Liver (tissue), 3 donors: Measurements from ENCODE around the gene ATXN1.

Experiments used
- EGR1 ChIP-seq, 2 donors: IDR thresholded peaks; 2 replicates each; pipeline ENCODE4 v1.6.1; 2016 to 2018; ENCODE audit warnings: antibody characterized with exemption in 2 of 2, low read depth in 2 of 2
- GABPA ChIP-seq, 2 donors: IDR thresholded peaks in 1 of 2; conservative IDR thresholded peaks in 1 of 2; 2 replicates each; pipeline ENCODE4 v1.6.1; 2016; ENCODE audit warnings: antibody characterized with exemption in 2 of 2, mild to moderate bottlenecking in 1 of 2, moderate library complexity in 1 of 2
- JUND ChIP-seq, 2 donors: IDR thresholded peaks; 2 replicates each; pipeline ENCODE4 v1.6.1; 2016; ENCODE audit warnings: antibody characterized with exemption in 2 of 2
- RAD21 ChIP-seq, 2 donors: IDR thresholded peaks; 2 replicates each; pipeline ENCODE4 v1.6.1; 2016; ENCODE audit warnings: antibody characterized with exemption in 2 of 2, mild to moderate bottlenecking in 2 of 2
- SP1 ChIP-seq: IDR thresholded peaks from 2 replicates; pipeline ENCODE4 v1.6.1; 2018; ENCODE audit warnings: antibody characterized with exemption, mild to moderate bottlenecking
- TAF1 ChIP-seq: conservative IDR thresholded peaks from 2 replicates; pipeline ENCODE4 v1.6.1; 2016; ENCODE audit warnings: antibody characterized with exemption, mild to moderate bottlenecking
- YY1 ChIP-seq: IDR thresholded peaks from 2 replicates; pipeline ENCODE4 v1.6.1; 2016; ENCODE audit warnings: antibody characterized with exemption, mild to moderate bottlenecking
- TF ChIP-seq, protein P1 (sequence below): fragments of 150-350 bp; IDR thresholded peaks from 2 replicates; pipeline ENCODE4 v1.5.1; 2017; ENCODE audit warnings: improper control_type of control experiment, low read depth, low read length; ENCODE audit not compliant: missing input control
- TF ChIP-seq, protein P2 (sequence below): IDR thresholded peaks from 2 replicates; pipeline ENCODE4 v1.6.1; 2016; ENCODE audit warnings: antibody characterized with exemption
- TF ChIP-seq, protein P3 (sequence below): IDR thresholded peaks from 2 replicates; pipeline ENCODE4 v1.6.1; 2016; ENCODE audit warnings: antibody characterized with exemption
- TF ChIP-seq, protein P4 (sequence below): IDR thresholded peaks from 2 replicates; pipeline ENCODE4 v1.6.1; 2016; ENCODE audit warnings: antibody characterized with exemption
- TF ChIP-seq, protein P5 (sequence below): IDR thresholded peaks from 2 replicates; pipeline ENCODE4 v1.6.1; 2016; ENCODE audit warnings: antibody characterized with exemption, mild to moderate bottlenecking
- donor health status: healthy.
- donor health status: healthy.

DNA sequence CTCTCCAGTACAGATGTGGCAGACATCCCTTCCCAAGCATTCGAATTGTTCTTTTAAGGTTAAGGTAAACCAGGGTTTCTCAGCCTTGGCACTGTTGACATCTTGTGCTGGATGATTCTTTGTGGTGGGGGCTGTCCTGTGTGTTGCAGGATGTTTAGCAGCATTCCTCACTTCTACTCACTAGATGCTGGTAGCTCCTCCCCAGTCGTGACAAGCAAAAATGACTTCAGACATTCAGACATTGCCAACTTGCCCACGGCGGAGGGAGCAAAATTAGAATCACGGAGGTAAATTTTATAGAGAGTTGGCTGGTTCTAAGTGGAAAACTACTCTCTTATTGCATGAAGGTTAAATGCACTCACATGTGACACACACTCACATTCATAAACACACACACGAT lies 334.1 kb downstream of the ATXN1 start:
- TF ChIP-seq RAD21 (IDR thresholded peaks at IDR 0.05) (no peak), EGR1 (IDR thresholded peaks at IDR 0.05; ENCODE audit: low read depth in 2 of 2) (no peak), JUND (IDR thresholded peaks at IDR 0.05) (no peak), YY1 (no peak), TAF1 (no peak), SP1 (no peak), GABPA (IDR thresholded peaks at IDR 0.05 in 1 of 2, conservative IDR thresholded peaks at IDR 0.05 in 1 of 2) (no peak)
- TF ChIP-seq, protein P1, sequence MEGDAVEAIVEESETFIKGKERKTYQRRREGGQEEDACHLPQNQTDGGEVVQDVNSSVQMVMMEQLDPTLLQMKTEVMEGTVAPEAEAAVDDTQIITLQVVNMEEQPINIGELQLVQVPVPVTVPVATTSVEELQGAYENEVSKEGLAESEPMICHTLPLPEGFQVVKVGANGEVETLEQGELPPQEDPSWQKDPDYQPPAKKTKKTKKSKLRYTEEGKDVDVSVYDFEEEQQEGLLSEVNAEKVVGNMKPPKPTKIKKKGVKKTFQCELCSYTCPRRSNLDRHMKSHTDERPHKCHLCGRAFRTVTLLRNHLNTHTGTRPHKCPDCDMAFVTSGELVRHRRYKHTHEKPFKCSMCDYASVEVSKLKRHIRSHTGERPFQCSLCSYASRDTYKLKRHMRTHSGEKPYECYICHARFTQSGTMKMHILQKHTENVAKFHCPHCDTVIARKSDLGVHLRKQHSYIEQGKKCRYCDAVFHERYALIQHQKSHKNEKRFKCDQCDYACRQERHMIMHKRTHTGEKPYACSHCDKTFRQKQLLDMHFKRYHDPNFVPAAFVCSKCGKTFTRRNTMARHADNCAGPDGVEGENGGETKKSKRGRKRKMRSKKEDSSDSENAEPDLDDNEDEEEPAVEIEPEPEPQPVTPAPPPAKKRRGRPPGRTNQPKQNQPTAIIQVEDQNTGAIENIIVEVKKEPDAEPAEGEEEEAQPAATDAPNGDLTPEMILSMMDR: no peak
- TF ChIP-seq, protein P2, sequence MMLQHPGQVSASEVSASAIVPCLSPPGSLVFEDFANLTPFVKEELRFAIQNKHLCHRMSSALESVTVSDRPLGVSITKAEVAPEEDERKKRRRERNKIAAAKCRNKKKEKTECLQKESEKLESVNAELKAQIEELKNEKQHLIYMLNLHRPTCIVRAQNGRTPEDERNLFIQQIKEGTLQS: no peak
- TF ChIP-seq, protein P3, sequence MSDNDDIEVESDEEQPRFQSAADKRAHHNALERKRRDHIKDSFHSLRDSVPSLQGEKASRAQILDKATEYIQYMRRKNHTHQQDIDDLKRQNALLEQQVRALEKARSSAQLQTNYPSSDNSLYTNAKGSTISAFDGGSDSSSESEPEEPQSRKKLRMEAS: no peak
- TF ChIP-seq, protein P4, sequence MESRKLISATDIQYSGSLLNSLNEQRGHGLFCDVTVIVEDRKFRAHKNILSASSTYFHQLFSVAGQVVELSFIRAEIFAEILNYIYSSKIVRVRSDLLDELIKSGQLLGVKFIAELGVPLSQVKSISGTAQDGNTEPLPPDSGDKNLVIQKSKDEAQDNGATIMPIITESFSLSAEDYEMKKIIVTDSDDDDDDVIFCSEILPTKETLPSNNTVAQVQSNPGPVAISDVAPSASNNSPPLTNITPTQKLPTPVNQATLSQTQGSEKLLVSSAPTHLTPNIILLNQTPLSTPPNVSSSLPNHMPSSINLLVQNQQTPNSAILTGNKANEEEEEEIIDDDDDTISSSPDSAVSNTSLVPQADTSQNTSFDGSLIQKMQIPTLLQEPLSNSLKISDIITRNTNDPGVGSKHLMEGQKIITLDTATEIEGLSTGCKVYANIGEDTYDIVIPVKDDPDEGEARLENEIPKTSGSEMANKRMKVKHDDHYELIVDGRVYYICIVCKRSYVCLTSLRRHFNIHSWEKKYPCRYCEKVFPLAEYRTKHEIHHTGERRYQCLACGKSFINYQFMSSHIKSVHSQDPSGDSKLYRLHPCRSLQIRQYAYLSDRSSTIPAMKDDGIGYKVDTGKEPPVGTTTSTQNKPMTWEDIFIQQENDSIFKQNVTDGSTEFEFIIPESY: no peak
- TF ChIP-seq, protein P5, sequence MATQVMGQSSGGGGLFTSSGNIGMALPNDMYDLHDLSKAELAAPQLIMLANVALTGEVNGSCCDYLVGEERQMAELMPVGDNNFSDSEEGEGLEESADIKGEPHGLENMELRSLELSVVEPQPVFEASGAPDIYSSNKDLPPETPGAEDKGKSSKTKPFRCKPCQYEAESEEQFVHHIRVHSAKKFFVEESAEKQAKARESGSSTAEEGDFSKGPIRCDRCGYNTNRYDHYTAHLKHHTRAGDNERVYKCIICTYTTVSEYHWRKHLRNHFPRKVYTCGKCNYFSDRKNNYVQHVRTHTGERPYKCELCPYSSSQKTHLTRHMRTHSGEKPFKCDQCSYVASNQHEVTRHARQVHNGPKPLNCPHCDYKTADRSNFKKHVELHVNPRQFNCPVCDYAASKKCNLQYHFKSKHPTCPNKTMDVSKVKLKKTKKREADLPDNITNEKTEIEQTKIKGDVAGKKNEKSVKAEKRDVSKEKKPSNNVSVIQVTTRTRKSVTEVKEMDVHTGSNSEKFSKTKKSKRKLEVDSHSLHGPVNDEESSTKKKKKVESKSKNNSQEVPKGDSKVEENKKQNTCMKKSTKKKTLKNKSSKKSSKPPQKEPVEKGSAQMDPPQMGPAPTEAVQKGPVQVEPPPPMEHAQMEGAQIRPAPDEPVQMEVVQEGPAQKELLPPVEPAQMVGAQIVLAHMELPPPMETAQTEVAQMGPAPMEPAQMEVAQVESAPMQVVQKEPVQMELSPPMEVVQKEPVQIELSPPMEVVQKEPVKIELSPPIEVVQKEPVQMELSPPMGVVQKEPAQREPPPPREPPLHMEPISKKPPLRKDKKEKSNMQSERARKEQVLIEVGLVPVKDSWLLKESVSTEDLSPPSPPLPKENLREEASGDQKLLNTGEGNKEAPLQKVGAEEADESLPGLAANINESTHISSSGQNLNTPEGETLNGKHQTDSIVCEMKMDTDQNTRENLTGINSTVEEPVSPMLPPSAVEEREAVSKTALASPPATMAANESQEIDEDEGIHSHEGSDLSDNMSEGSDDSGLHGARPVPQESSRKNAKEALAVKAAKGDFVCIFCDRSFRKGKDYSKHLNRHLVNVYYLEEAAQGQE: no peak
